ENCODE data around the gene SPNS2. TPM values are rescaled to one million over a fixed set of nuclear protein-coding genes. Genes with fewer than 3 reads are reported as not detected.

SPNS2 gene
- total RNA-seq, 1 experiment from 2014 or later: 0.71 TPM

DNA sequence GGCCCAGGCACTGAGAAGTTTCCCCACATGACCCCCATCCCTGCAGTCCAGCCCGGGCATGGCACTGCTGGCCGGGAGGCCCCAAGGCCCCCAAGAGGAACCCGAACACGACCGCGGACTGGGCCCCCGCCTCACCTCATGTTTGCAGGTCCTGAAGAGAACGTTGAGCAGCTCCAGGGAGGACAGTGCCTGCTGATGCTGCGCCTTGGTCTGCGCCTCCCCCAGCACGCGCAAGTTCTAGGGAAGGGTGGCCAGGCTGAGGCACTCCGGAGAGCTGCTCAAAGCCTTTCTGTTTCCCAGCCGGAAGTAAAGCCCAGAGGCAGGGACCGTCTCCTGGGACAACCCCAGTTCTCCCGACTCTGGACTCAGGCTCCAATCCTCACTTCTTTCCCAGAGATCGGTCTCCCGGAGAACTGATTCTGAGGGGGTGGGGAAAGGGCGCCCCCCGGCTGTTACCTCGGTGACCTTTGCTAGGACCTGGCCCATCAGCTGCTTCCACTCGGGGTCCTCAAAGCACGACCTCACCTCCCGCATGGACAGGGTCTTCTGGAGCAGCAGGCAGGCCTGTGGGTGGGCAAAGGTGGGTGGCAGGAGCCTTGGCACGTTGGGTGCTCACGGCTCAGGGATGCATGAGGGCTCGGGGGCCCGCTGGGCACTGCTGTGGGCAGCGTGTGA is 42.8 kb downstream of the SPNS2 start:
- in situ Hi-C loops (cut with HindIII; ENCODE audit: low pct_unique_long_range_greater_than_20kb, low sequenced_read_pairs): no loop called here
- DNase-seq (ENCODE audit: low read depth): no peak

- in situ Hi-C loops (cut with HindIII; ENCODE audit: low pct_unique_long_range_greater_than_20kb, low sequenced_read_pairs): no loop called here
Observed at GRCh38 chr17:4542003-4542725, 43.5 kb downstream of the SPNS2 start.

GRCh38 chr17:4542726-4543191 is 44.1 kb downstream of the SPNS2 start:
- DNase-seq (ENCODE audit: low read depth): no peak
- in situ Hi-C loops (cut with HindIII; ENCODE audit: low pct_unique_long_range_greater_than_20kb, low sequenced_read_pairs): no loop called here

More at GRCh38 chr17:4542003-4542725, 43.5 kb downstream of the SPNS2 start:
- DNase-seq (ENCODE audit: low read depth): no peak

GRCh38 chr17:4543557-4544026 is 44.9 kb downstream of the SPNS2 start:
- in situ Hi-C loops (cut with HindIII; ENCODE audit: low pct_unique_long_range_greater_than_20kb, low sequenced_read_pairs): no loop called here
- DNase-seq (ENCODE audit: low read depth): no peak

DNA sequence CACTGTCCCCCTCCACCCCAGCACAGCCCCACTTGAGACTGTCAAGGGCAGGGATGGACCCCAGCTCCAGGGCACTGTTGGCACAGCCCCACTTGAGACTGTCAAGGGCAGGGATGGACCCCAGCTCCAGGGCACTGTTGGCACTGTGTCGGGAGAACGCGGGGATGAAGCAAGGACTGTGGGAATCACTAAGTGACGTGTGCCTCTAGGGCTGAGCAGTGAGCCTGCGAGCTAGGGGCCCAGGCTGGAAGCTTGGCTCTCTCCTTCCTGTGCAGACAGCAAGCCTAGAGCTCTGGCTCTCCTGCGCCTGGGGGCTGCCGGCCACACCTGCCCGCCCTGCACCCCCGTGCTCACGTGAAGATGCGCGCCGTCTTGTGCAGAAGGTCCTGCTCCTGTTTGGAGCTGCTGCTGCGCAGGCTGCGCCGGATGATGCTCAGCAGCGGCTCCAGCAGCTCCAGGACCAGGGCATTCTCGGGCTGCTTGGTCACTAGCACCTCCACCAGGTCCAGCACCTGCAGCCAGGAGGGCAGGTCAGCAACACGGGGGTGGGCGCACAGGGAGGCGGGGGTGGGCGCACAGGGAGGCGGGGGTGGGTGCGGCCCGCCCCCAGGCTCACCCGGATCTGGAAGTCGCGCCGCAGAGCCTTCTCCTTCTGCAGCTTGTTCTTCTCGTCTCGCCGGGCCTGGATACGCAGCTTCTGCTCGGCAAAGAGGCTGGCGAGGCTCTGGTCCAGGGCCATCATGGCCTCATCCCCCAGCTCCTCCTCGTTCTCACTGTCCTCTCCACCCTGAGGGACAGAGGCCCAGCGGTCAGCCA is 45.7 kb downstream of the SPNS2 start:
- in situ Hi-C loops (cut with HindIII; ENCODE audit: low pct_unique_long_range_greater_than_20kb, low sequenced_read_pairs): no loop called here
- no peak for DNase-seq (ENCODE audit: low read depth)

DNA sequence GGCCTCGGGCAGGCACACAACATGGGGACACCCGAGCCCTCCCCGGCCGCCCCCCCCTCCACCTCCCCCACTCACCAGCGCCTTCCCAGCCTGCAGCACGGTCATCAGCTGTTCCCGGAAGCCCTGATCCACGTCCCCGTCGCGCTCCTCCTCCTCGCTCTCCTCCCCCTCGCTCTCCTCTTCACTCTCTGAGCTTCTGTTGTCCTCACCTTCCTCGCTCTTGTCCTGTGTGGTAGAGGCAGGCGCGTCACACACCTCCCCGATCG is 46.2 kb downstream of the SPNS2 start:
- no peak for DNase-seq (ENCODE audit: low read depth)
- in situ Hi-C loops (cut with HindIII; ENCODE audit: low pct_unique_long_range_greater_than_20kb, low sequenced_read_pairs): no loop called here

- no peak for DNase-seq (ENCODE audit: low read depth)
- in situ Hi-C loops (cut with HindIII; ENCODE audit: low pct_unique_long_range_greater_than_20kb, low sequenced_read_pairs): no loop called here
Observed at GRCh38 chr17:4545217-4545951, 46.7 kb downstream of the SPNS2 start.

DNA sequence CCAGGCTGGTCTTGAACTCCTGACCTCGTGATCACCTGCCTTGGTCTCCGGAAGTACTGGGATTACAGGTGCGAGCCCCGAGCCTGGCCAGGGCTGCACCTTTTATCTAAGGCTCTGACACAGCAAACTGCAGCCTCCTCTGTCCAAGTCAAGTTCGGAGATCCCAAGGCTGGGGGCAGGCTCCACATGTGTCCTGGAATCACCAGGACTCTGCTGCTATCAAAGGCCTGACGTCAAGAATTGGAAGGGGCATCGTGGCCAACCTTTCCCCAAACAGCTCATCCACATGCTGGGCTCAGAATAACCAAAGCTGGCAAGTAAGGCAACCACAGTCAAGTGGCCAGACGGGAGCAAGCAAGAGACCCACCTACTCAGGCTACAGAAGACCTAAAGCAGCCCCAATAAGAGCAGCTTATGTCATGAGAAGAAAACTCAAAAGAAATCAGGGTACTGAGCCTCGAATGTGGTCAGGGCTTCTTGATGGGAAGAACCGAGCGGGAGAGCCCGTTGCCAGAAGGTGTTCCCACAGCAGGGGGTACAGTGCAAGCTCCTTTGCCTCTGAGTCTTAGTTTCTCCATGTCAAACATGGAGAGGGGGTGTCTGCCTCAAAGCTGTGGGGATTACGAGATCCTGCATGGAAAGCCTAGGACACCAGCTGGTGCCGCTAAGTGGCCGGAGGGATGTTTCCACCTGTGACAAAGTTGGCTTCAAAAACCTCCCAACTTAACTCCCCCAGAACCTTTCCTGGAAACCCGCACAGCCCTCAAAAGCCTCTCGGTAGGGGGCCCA is 48.6 kb downstream of the SPNS2 start:
- no peak for DNase-seq (ENCODE audit: low read depth)
- in situ Hi-C loops (cut with HindIII; ENCODE audit: low pct_unique_long_range_greater_than_20kb, low sequenced_read_pairs): no loop called here

DNA sequence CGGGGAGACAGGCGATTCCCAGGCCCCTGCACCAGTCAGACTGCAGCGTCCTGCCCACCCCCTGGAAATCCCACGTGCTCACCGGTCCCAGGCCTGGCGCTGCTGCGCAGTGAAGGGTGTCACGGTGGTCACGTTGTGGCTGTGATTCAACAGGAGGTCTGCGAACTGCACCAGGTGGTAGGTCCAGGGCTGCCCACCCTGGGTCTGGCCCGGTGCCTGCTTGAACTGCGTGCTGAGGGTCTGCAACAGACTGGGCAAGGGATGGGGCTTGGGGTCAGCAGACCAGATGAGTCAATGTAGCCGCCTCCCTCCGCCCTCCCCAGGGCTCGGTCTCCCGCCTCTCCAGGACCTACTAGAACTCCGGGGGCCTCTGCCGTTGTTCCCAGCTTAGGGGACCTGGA is 49.4 kb downstream of the SPNS2 start:
- no peak for DNase-seq (ENCODE audit: low read depth)
- in situ Hi-C loops (cut with HindIII; ENCODE audit: low pct_unique_long_range_greater_than_20kb, low sequenced_read_pairs): no loop called here

DNA sequence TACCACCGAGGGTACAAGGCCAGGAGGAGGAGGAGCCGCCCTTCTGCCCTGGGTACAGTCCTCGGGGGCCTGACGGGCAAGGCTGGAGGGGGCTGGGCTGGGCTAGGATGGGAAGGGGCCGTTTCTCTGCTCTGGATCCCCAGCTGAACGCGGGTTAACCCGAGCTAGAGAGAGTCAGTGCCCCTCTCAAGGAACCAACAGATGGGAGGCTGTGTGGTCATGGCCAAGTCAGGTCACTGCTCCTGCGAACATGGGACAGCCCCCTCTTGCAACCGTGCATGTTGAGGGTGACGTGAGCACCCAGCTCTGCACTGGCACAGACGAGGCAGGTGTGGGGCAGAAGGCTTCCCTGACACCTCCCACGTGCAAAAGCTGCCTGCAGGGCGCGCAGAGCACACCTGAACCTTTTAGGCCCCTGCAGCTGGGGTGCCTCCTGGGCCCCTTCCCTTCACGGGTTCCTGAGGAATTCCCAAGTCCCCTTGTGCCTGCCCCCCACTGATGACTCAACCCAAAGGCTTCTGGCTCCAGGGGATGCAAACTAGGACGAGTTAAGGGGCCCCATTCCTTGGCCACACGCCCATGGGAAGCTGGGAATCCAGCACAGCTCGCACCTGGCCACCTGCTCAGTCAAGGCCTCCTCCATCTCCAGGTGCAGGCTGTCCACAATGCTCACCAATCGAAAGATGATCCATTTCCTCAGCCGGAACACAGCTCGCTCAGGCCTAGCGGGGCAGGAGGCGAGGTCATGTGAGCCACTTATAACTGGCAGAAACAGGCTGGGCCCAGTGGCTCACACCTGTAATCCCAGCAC is 50.2 kb downstream of the SPNS2 start:
- in situ Hi-C loops (cut with HindIII; ENCODE audit: low pct_unique_long_range_greater_than_20kb, low sequenced_read_pairs): no loop called here

DNA sequence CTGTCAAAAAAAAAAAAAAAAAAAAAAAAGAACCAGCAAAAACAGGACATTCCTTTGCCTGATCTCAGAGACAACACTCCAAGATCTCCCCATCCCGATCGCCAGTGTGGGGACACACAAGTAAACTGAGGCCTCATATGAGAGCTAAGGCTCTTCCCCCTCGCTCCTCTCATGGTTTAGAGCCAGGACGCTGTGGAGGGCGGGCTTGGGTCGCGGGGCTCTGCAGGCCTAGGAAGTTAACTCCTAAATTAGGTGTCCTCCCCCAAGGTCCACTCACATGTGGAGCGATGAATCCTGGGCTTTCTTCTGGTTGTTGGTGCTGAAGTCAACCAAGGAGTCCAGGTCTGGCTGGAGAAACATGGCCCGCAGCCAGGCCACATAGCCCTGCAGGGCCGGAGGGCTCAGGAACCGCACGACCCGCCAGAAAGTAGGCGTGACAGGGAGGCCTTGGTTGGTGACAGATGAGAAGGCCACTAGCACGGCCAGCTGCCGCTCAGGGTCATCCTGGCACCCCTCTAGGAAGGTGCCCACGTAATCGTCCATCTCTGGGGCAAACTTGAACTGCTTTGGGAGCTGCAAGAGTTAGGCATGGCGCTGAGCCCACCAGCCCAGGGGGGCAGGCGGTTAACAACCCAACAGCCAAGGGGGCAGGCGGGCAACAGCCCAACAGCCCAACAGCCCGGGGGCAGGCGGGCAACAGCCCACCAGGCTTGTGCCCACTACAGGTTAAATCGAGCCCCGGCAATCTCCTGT is 51.3 kb downstream of the SPNS2 start:
- no peak for DNase-seq (ENCODE audit: low read depth)
- in situ Hi-C loops (cut with HindIII; ENCODE audit: low pct_unique_long_range_greater_than_20kb, low sequenced_read_pairs): no loop called here

More for the DNA sequence above, 50.2 kb downstream of the SPNS2 start:
- DNase-seq (ENCODE audit: low read depth): no peak

- DNase-seq (ENCODE audit: low read depth): no peak
- in situ Hi-C loops (cut with HindIII; ENCODE audit: low pct_unique_long_range_greater_than_20kb, low sequenced_read_pairs): no loop called here
Observed at GRCh38 chr17:4550534-4551039, 51.9 kb downstream of the SPNS2 start.

DNA sequence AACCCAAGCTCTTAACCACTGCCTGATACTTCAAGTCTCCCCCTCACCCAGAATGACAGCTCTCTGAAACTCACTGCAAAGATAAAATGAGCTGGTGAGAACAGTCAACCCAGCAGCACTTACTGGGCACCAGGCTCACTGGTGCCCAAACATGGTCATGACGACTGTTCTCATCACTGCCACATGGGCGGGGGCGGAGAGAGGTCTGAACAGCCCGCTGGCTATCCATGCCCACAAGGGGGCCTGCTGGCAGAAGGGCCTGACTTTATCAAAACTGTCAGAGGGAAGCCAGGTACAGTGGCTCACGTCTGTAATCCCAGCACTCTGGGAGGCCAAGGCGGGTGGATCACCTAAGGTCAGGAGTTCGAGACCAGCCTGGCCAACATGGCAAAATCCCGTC is 52.5 kb downstream of the SPNS2 start:
- DNase-seq (ENCODE audit: low read depth): no peak
- in situ Hi-C loops (cut with HindIII; ENCODE audit: low pct_unique_long_range_greater_than_20kb, low sequenced_read_pairs): no loop called here

DNA sequence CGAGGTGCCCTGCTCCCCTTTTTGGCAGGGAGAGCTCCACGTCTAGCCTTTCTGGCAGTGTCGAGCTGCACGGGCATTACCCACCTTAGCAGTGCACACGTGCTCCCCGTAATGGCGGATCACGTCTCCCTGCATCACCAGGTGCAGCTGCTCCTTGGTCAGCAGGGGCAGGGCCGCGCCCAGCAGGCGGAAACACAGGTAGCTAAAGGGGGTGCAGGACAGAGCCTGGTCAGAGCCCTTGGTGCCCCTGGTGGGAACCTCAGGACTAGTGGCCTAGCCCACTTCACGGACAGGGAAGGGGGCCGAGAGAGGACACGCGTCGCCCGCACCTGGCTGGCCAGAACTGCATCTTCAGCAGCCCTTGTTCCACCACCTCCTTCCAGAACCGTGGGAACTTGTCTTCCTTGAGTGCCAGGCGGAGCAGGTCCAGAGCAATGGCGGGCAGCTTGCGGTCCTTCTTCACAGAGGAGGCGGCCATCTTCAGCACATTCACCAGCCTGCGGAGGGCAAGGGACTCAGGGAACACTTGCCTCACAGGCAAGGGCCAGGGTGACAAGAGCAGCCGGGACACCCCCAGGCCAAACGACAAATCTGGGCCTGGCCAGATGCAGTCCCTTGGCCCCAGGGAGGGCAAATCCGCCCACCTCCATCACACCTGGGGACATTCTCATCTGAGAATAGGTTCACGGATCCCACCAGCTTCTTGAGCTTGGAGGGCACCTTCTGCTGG is 53.3 kb downstream of the SPNS2 start:
- in situ Hi-C loops (cut with HindIII; ENCODE audit: low pct_unique_long_range_greater_than_20kb, low sequenced_read_pairs): no loop called here
- DNase-seq (ENCODE audit: low read depth): no peak

- in situ Hi-C loops (cut with HindIII; ENCODE audit: low pct_unique_long_range_greater_than_20kb, low sequenced_read_pairs): no loop called here
- DNase-seq (ENCODE audit: low read depth): no peak
Observed at GRCh38 chr17:4553669-4554068, 55.0 kb downstream of the SPNS2 start.

All from Caki2 (cell line).